NCI-H774 (cell line): Measurements from ENCODE around the gene ALDH3A2.
A peak's percentile ranks its signal among the peaks of the same experiment; 100 is the strongest.

Source experiments
- DNase-seq: peaks from one replicate; lab custom pipeline; 2025; lab: John Stamatoyannopoulos, UW

The ALDH3A2 gene

GRCh38 chr17:19648475-19649273 is at the start of gene ALDH3A2:
Gene ALDH3A2 (plus strand): TSS chr17:19648751. CDS start chr17:19648972, 221 bp downstream.
- DNase-seq, result peak; percentile 79

GRCh38 chr17:19610311-19610710 is 38.2 kb upstream of the ALDH3A2 start:
- DNase-seq, result no peak

GRCh38 chr17:19610879-19611278 is 37.7 kb upstream of the ALDH3A2 start:
- no peak for DNase-seq

GRCh38 chr17:19613979-19614378 is 34.6 kb upstream of the ALDH3A2 start:
- DNase-seq, result no peak

- no peak for DNase-seq
These were observed 33.7 kb upstream of the ALDH3A2 start for GRCh38 chr17:19614900-19615299.

GRCh38 chr17:19618015-19618414 is 30.5 kb upstream of the ALDH3A2 start:
- no peak for DNase-seq

- no peak for DNase-seq
These were observed 28.7 kb upstream of the ALDH3A2 start for GRCh38 chr17:19619705-19620325.

GRCh38 chr17:19621697-19622096 is 26.9 kb upstream of the ALDH3A2 start:
- no peak for DNase-seq

GRCh38 chr17:19626079-19626478 is 22.5 kb upstream of the ALDH3A2 start:
- no peak for DNase-seq

- no peak for DNase-seq
These were observed 19.1 kb upstream of the ALDH3A2 start for GRCh38 chr17:19629449-19629848.

GRCh38 chr17:19630035-19630434 is 18.5 kb upstream of the ALDH3A2 start:
- no peak for DNase-seq

- DNase-seq, result no peak
These were observed 17.9 kb upstream of the ALDH3A2 start for GRCh38 chr17:19630661-19631060.

- no peak for DNase-seq
These were observed 16.6 kb upstream of the ALDH3A2 start for GRCh38 chr17:19631905-19632304.

GRCh38 chr17:19641687-19642372 is 6.7 kb upstream of the ALDH3A2 start:
- no peak for DNase-seq

- DNase-seq, result no peak
These were observed 6.1 kb upstream of the ALDH3A2 start for GRCh38 chr17:19642373-19642893.

- DNase-seq, result no peak
These were observed 3.9 kb upstream of the ALDH3A2 start for GRCh38 chr17:19644493-19645210.

- DNase-seq, result no peak
These were observed 2.8 kb upstream of the ALDH3A2 start for GRCh38 chr17:19645734-19646201.

- no peak for DNase-seq
These were observed 1.5 kb upstream of the ALDH3A2 start for GRCh38 chr17:19646788-19647696.

GRCh38 chr17:19647697-19648474 is 665 bp upstream of the ALDH3A2 start:
- DNase-seq, result no peak

- DNase-seq, result no peak
These were observed 657 bp downstream of the ALDH3A2 start for GRCh38 chr17:19649274-19649541.
